Keratinocyte (primary cell): Measurements from ENCODE around the gene TOP3B.

Source experiments
- CTCF ChIP-seq, 3 experiments: IDR thresholded peaks in 1 of 3; conservative IDR thresholded peaks in 1 of 3; optimal IDR thresholded peaks in 1 of 3; 2 replicates in 2 of 3; 3 replicates in 1 of 3; pipeline versions ENCODE3 to v1.5.1; 2011; ENCODE audit warnings: low read length in 3 of 3, mild to moderate bottlenecking in 3 of 3, moderate library complexity in 2 of 3, control low read depth in 1 of 3, inconsistent platforms in 1 of 3; ENCODE audit not compliant: insufficient read depth in 2 of 3; ENCODE audit errors: extremely low read depth in 1 of 3
- EZH2 ChIP-seq: IDR thresholded peaks from one replicate; pipeline ENCODE4 v1.6.1; 2012; ENCODE audit warnings: inconsistent platforms, mild to moderate bottlenecking, low read length, moderate library complexity

GRCh38 chr22:21933910-21934309 lies 48.7 kb downstream of the TOP3B start:
- TF ChIP-seq CTCF (optimal IDR thresholded peaks at IDR 0.05 in 1 of 3, IDR thresholded peaks at IDR 0.05 in 1 of 3, conservative IDR thresholded peaks at IDR 0.05 in 1 of 3; ENCODE audit: extremely low read depth in 1 of 3, insufficient read depth in 2 of 3, low read length in 3 of 3) = no peak
- no peak for TF ChIP-seq EZH2
